Type B pancreatic cell (in vitro differentiated cells): Measurements from ENCODE around the gene EYA4. TPM values are rescaled to one million over a fixed set of nuclear protein-coding genes. Genes with fewer than 3 reads are reported as not detected.

Experiments used
- DNase-seq: peaks from one replicate; pipeline ENCODE4 v3.0.0; 2021; ENCODE audit warnings: mixed read lengths; ENCODE audit not compliant: unreplicated experiment; ENCODE audit errors: extremely low spot score
- H3K27ac Mint-ChIP-seq: 2 replicates; pipeline ENCODE4 v1.8.0; 2021; ENCODE audit warnings: mild to moderate bottlenecking, mixed read lengths
- H3K27me3 Mint-ChIP-seq: 2 replicates; pipeline ENCODE4 v1.8.0; 2021; ENCODE audit warnings: mixed read lengths
- H3K36me3 Mint-ChIP-seq: 2 replicates; pipeline ENCODE4 v1.8.0; 2021; ENCODE audit warnings: mixed read lengths
- H3K4me1 Mint-ChIP-seq: one replicate; pipeline ENCODE4 v1.8.0; 2021; ENCODE audit warnings: mixed read lengths; ENCODE audit not compliant: unreplicated experiment
- H3K4me3 Mint-ChIP-seq: 2 replicates; pipeline ENCODE4 v1.8.0; 2021; ENCODE audit warnings: mild to moderate bottlenecking, mixed read lengths
- H3K9me3 Mint-ChIP-seq: 2 replicates; pipeline ENCODE4 v1.8.0; 2021; ENCODE audit warnings: mixed read lengths
- CTCF ChIP-seq: fragments of 200-600 bp; sonication (generic); conservative IDR thresholded peaks from 2 replicates; pipeline ENCODE4 v1.5.0; 2021; ENCODE audit warnings: antibody characterized with exemption, mild to moderate bottlenecking
- total RNA-seq: library from RNA; stranded (reverse); gene quantifications from 2 replicates; pipeline ENCODE4 v1.2.1, GENCODE V29; 2021; ENCODE audit warnings: low replicate concordance

Gene EYA4
- total RNA-seq, 1 donor from 2014 or later: 29.7 TPM

- Mint-ChIP-seq H3K4me1 (peaks cover 6% of the 10 kb centered on the region), H3K36me3 (no peaks in the 10 kb centered on the region), H3K27me3 (no peaks in the 10 kb centered on the region), H3K27ac (no peak overlapping the region), H3K9me3 (no peaks in the 10 kb centered on the region), H3K4me3 (no peak overlapping the region)
- TF ChIP-seq CTCF: no peak
- DNase-seq: no peak
Measured at GRCh38 chr6:133301835-133302234, 60.7 kb downstream of the EYA4 start.

DNA sequence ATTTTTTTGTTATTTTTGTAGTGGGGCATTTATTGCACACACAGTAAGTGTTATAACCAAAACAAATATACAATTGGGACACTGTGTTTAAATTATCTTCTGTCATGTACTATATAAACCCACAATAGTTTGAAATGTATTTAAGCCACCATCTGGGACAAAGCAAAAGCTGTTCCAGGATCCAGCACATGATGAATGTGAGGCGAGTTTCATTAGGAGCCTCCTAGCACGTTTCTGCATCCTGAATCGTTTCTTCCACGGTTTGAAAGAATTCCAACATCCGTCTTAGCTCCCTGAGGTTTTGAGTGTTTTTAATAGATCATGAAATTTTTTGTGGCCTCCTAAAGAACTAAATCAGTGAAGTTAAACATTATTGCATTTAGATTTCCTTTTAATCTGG lies 65.8 kb downstream of the EYA4 start:
- no peak for TF ChIP-seq CTCF
- Mint-ChIP-seq H3K27ac (no peak overlapping the region), H3K36me3 (peaks cover 4% of the 10 kb centered on the region), H3K27me3 (no peaks in the 10 kb centered on the region), H3K9me3 (no peaks in the 10 kb centered on the region), H3K4me3 (no peak overlapping the region), H3K4me1 (peaks cover 2% of the 10 kb centered on the region)
- DNase-seq: no peak

- H3K4me3 Mint-ChIP-seq: no peak overlapping the region
- H3K9me3 Mint-ChIP-seq: no peaks in the 10 kb centered on the region
- no peak overlapping the region for H3K27ac Mint-ChIP-seq
- H3K36me3 Mint-ChIP-seq: peaks cover 4% of the 10 kb centered on the region
- no peak for TF ChIP-seq CTCF
- no peaks in the 10 kb centered on the region for H3K27me3 Mint-ChIP-seq
- DNase-seq: no peak
- H3K4me1 Mint-ChIP-seq: no peaks in the 10 kb centered on the region
Measured at GRCh38 chr6:133309579-133309978, 68.4 kb downstream of the EYA4 start.

DNA sequence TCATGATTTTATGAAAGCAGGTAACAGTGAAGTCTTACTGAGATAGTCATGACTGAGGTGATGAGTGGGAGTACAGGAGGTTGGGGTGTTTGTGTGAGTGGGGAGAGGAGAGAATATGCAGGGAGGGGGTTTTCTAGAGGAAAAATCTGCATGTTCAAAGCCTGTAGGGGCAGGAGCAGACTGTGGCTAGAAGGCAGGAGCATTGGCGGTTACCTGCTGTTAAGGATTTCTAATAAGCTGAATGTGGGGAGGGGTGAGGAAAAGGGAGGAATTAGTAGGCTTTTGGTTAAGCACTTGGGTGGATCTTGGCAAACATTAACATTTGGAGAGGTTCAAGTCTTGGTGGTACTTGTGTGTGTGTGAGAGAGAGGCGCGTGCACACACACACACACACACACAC lies 70.8 kb downstream of the EYA4 start:
- no peak for DNase-seq
- Mint-ChIP-seq H3K4me1 (peaks cover 5% of the 10 kb centered on the region), H3K27ac (no peak overlapping the region), H3K4me3 (no peak overlapping the region), H3K36me3 (peaks cover 4% of the 10 kb centered on the region), H3K9me3 (no peaks in the 10 kb centered on the region), H3K27me3 (no peaks in the 10 kb centered on the region)
- TF ChIP-seq CTCF: no peak

DNA sequence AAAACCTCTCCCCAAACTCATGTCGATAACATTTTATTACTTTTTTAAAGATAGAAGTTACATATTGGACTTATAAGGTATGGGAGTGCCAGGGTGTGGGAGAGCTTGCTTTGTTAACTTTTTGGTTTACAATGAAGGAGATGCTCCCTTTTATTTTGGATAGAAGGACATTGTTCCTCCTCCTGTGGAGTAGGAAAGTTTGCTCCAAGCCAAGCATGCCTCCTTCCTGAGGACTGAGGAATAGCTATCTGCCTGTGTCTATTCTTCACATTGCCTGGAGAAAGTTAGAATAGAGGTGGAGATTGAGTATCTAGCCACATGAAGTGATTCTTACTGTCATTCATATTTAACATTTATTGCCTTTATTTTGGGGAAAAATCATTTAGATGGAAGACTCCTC lies 71.9 kb downstream of the EYA4 start:
- DNase-seq: no peak
- H3K27me3 Mint-ChIP-seq: no peaks in the 10 kb centered on the region
- H3K4me3 Mint-ChIP-seq: no peak overlapping the region
- peaks cover under 1% of the 10 kb centered on the region for H3K36me3 Mint-ChIP-seq
- peaks cover 5% of the 10 kb centered on the region for H3K4me1 Mint-ChIP-seq
- no peak for TF ChIP-seq CTCF
- no peaks in the 10 kb centered on the region for H3K9me3 Mint-ChIP-seq
- no peak overlapping the region for H3K27ac Mint-ChIP-seq

DNA sequence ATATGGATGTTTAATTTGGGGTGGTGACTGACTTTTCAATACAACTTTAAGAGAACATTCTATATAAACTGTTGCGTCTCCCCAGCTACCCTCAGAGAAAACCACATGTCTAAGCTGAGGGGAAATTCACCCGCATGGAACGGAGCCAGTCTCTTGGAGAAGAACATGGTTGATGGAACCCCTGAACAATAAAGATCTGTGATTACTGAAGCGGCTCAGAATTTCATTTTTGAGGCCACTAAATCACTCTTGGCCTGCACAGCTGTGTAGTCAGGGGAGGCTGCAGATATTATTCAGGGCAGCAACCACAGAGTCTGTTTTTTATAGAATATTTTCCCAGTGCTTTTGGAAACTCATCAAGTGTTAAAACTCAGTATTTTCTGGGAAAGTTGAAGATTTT lies 73.8 kb downstream of the EYA4 start:
- no peaks in the 10 kb centered on the region for H3K27me3 Mint-ChIP-seq
- H3K9me3 Mint-ChIP-seq: no peaks in the 10 kb centered on the region
- H3K27ac Mint-ChIP-seq: no peak overlapping the region

More for the DNA sequence above, 73.8 kb downstream of the EYA4 start:
- no peak for TF ChIP-seq CTCF
- no peak for DNase-seq
- Mint-ChIP-seq H3K4me1 (peaks cover 5% of the 10 kb centered on the region), H3K36me3 (no peaks in the 10 kb centered on the region), H3K4me3 (no peak overlapping the region)
